ENCODE results near the gene BATF.

Gene BATF

GRCh38 chr14:75559451-75560222, 37.4 kb downstream of the BATF start:
- peak in 1 of 2 donors; percentile 57 for DNase-seq (ENCODE audit: low read depth in 2 of 2)

- DNase-seq (ENCODE audit: low read depth in 2 of 2): no peak
Observed at GRCh38 chr14:75561013-75561432, 38.8 kb downstream of the BATF start.

GRCh38 chr14:75562089-75562488, 39.8 kb downstream of the BATF start:
- DNase-seq (ENCODE audit: low read depth in 2 of 2): peak; percentile 70 to 71

- no peak for DNase-seq (ENCODE audit: low read depth in 2 of 2)
Observed at GRCh38 chr14:75562489-75562888, 40.2 kb downstream of the BATF start.

- no peak for DNase-seq (ENCODE audit: low read depth in 2 of 2)
Observed at GRCh38 chr14:75563931-75564330, 41.7 kb downstream of the BATF start.

DNA sequence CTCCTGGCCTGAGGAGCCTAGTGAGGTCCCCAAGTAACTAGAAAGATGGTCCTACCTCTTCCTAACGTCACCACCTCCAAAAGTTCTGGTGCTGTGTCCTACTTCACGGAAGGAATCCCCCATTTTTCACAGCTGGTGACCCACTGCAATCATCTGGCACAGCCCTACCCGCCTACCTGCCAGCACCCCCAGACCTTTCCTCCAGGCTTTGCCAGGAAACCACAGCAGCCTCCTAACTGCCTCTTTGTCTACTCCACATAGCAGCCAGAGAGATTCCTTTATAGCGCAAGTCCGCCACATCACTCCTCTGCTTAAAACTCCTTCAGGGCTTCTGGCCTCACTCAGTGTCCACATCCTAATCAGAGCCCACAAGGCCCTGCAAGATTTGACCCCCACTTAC, 42.8 kb downstream of the BATF start:
- DNase-seq (ENCODE audit: low read depth in 2 of 2): no peak

- peak; percentile 76 to 80 for DNase-seq (ENCODE audit: low read depth in 2 of 2)
Observed at GRCh38 chr14:75566321-75566720, 44.1 kb downstream of the BATF start.

- DNase-seq (ENCODE audit: low read depth in 2 of 2): no peak
Observed at GRCh38 chr14:75566752-75567151, 44.5 kb downstream of the BATF start.

DNA sequence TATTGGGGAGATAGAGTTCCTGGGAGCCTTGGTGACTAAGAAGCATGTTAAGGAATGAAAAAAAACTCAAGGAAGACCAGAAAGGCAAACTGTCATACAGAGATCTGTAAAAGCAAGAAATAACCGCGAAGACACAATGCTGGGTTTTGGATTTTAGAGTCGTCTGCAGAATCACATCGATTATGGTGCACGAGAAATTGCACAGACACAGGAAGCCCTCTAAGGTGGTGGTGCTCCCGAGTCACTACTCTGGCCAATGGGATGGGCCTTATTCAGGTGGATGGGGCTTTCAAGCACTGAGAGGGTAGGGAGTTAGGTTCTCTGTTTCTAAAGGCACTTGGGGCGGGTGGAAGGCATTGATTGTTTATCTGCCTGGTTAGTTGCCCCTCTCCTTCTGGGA, 45.9 kb downstream of the BATF start:
- no peak for DNase-seq (ENCODE audit: low read depth in 2 of 2)

GRCh38 chr14:75568791-75569190, 46.5 kb downstream of the BATF start:
- DNase-seq (ENCODE audit: low read depth in 2 of 2): no peak

DNA sequence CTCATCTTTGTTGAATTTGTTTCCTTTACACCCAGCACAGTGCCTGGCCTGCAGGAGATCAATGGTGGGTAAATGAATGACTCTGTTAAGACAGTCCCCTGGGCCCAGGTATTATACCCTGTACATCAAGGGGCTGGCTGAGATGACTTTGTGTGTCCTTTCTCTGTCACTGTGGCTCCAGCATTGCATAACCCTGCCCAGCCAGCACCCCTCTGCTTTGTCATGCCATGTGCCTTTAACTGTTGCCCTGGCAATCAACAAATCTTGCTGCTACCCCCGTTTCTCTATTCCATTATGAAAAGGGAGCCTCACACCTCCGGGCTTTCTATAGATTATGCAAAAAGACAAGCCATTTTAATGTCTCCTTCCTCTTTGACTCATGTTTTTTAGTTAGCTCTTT, 48.5 kb downstream of the BATF start:
- DNase-seq (ENCODE audit: low read depth in 2 of 2): no peak

GRCh38 chr14:75572104-75572503, 49.8 kb downstream of the BATF start:
- no peak for DNase-seq (ENCODE audit: low read depth in 2 of 2)

GRCh38 chr14:75577090-75577489, 54.8 kb downstream of the BATF start:
- no peak for DNase-seq (ENCODE audit: low read depth in 2 of 2)

GRCh38 chr14:75577729-75578101, 55.4 kb downstream of the BATF start:
- DNase-seq (ENCODE audit: low read depth in 2 of 2): peak; percentile 58 to 61

GRCh38 chr14:75578102-75578785, 56.0 kb downstream of the BATF start, which contains the start of gene FLVCR2:
FLVCR2 (plus strand) TSS chr14:75578620; CDS start chr14:75578973, 353 bp downstream.
- DNase-seq (ENCODE audit: low read depth in 2 of 2): no peak

- DNase-seq (ENCODE audit: low read depth in 2 of 2): no peak
Observed at GRCh38 chr14:75578786-75579337, 56.6 kb downstream of the BATF start.

GRCh38 chr14:75579338-75579864, 57.1 kb downstream of the BATF start:
- DNase-seq (ENCODE audit: low read depth in 2 of 2): no peak

- DNase-seq (ENCODE audit: low read depth in 2 of 2): no peak
Observed at GRCh38 chr14:75579882-75580281, 57.6 kb downstream of the BATF start.

GRCh38 chr14:75587388-75587787, 65.1 kb downstream of the BATF start:
- no peak for DNase-seq (ENCODE audit: low read depth in 2 of 2)

DNA sequence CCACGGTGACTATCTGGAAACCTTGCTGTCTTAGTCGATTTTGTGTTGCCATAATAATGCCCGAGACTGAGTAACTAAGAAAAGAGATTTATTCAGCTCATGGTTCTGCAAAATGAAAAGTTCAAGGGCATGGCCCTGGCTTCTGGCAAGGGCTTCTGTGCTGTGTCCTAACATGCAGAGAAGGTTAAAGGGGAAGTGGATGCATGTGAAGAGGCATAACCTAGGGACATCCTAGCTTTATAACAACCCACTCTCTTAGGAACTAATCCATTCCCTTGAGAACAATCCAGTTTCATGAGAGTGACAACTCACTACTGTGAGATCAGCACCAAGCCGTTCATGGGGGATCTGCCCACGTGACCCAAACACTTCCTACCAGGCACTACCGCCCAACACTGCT, 67.7 kb downstream of the BATF start:
- no peak for DNase-seq (ENCODE audit: low read depth in 2 of 2)

GRCh38 chr14:75591331-75591946, 69.2 kb downstream of the BATF start:
- no peak for DNase-seq (ENCODE audit: low read depth in 2 of 2)

GRCh38 chr14:75591987-75592575, 69.8 kb downstream of the BATF start:
- no peak for DNase-seq (ENCODE audit: low read depth in 2 of 2)

All from stimulated activated CD8-positive, alpha-beta memory T cell treated with anti-CD3 and anti-CD28 coated beads, Interleukin-15, amount 100 ng/mL, for 48 hours (primary cell).